A549 (cell line): ENCODE data around the gene TTC28.

Source experiments
- JUN ChIP-seq, 2 experiments: fragments of >200 bp; sonication (Bioruptor Twin); formaldehyde crosslinking; IDR thresholded peaks; 2 replicates in 1 of 2; 3 replicates in 1 of 2; pipeline ENCODE4 v1.6.1; 2016 to 2017
- NR3C1 ChIP-seq: fragments of >200 bp; sonication (Bioruptor Twin); formaldehyde crosslinking; IDR thresholded peaks from 3 replicates; pipeline ENCODE4 v1.6.1; 2017
- POLR2A ChIP-seq: IDR thresholded peaks from 2 replicates; pipeline ENCODE4 v1.6.1; 2012; ENCODE audit warnings: mild to moderate bottlenecking, low read length
- RNF2 ChIP-seq: fragments of 200-600 bp; sonication (generic); IDR thresholded peaks from 2 replicates; pipeline ENCODE4 v1.6.1; 2016; ENCODE audit warnings: low read depth, mild to moderate bottlenecking, antibody characterized with exemption, moderate library complexity, borderline replicate concordance
- ZFP36 ChIP-seq: fragments of 450-650 bp; IDR thresholded peaks from 2 replicates; pipeline ENCODE4 v1.6.1; 2014; ENCODE audit warnings: borderline replicate concordance; ENCODE audit not compliant: partially characterized antibody
- TF ChIP-seq, protein P1 (sequence below): fragments of >200 bp; sonication (Bioruptor Twin); formaldehyde crosslinking; IDR thresholded peaks from 3 replicates; pipeline ENCODE4 v1.5.1; 2016
- TF ChIP-seq, protein P2 (sequence below): IDR thresholded peaks from 2 replicates; pipeline ENCODE4 v1.6.1; 2012

DNA sequence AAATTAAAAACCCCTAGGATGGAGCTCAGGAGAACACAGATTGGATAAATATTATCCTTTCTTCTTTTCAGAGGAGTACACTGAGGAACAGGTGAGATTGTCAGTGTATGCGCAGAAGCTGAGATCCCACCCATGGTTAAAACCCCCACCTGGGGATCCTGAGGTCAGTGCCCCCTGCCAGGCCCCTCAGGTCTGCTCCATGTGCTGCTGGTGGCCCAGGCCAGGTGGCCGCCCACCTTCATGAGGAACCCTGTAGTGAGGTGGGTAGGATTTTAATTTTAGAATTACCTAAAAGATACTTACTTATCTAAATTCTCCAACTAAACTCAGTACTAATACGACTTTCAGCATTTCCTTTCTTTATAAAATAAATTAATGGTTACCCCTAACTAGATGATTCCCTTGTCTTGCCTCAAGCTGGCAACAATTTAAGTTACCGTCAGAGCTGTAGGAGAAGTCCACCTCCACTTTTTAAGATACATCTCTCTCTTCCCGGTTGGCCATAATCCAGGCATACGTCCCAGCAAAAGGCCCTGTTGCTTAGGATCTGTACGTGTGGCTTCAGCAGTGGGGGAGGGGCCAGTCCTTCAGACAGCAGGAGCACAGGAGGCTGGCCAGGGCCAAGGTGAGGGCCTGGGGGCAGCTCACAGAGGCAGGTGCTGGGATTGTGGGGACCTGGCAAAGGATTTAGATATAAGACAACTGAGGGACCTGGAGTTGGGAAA is 699.1 kb downstream of the TTC28 start:
- no peak for TF ChIP-seq JUN (IDR thresholded peaks at IDR 0.05)
- TF ChIP-seq, protein P1, sequence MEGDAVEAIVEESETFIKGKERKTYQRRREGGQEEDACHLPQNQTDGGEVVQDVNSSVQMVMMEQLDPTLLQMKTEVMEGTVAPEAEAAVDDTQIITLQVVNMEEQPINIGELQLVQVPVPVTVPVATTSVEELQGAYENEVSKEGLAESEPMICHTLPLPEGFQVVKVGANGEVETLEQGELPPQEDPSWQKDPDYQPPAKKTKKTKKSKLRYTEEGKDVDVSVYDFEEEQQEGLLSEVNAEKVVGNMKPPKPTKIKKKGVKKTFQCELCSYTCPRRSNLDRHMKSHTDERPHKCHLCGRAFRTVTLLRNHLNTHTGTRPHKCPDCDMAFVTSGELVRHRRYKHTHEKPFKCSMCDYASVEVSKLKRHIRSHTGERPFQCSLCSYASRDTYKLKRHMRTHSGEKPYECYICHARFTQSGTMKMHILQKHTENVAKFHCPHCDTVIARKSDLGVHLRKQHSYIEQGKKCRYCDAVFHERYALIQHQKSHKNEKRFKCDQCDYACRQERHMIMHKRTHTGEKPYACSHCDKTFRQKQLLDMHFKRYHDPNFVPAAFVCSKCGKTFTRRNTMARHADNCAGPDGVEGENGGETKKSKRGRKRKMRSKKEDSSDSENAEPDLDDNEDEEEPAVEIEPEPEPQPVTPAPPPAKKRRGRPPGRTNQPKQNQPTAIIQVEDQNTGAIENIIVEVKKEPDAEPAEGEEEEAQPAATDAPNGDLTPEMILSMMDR: no peak
- TF ChIP-seq NR3C1: no peak
- TF ChIP-seq POLR2A: no peak
- no peak for TF ChIP-seq ZFP36
- TF ChIP-seq, protein P2, sequence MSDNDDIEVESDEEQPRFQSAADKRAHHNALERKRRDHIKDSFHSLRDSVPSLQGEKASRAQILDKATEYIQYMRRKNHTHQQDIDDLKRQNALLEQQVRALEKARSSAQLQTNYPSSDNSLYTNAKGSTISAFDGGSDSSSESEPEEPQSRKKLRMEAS: no peak
- no peak for TF ChIP-seq RNF2
